Measurements from ENCODE around the gene TMEM238L. TPM values are rescaled to one million over a fixed set of nuclear protein-coding genes. Genes with fewer than 3 reads are reported as not detected.
A peak's percentile ranks its signal among the peaks of the same experiment; 100 is the strongest.

Gene TMEM238L
- total RNA-seq, 1 experiment from 2014 or later = not detected

DNA sequence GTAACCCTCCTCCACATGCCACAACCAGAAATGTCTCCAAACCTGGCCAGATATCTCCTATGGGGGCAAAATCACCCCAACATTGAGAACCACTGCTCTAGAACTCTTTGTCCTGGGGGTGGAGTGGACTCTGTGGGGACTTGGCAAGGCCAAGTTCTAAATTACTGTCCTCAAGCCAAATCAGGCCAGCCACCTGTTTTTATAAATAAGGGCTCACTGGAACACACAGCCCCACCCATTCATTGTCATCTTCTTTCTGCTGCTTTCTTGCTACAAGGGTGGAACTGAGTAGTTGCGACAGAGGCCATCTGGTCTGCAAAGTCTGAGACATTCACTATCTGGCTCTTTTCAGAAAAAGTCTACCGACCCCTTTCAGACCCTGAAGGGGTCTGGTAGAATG lies 47.3 kb downstream of the TMEM238L start:
- no CpG with 5 or more reads among the region's 2 CpGs for WGBS (ENCODE audit: extremely low coverage, insufficient read length, low lambda C conversion rate)
- no peak overlapping the region for H3K18ac ChIP-seq (ENCODE audit: insufficient read length, low read depth, low read length)
- H4K20me1 ChIP-seq (ENCODE audit: control insufficient read depth, insufficient read depth, insufficient read length) = no peaks in the 10 kb centered on the region
- no peak overlapping the region for H3T11ph ChIP-seq (ENCODE audit: low read length)
- H4K8ac ChIP-seq (replicated peaks; ENCODE audit: insufficient read length, low read depth, low read length) = no peak overlapping the region
- H3K4me2 ChIP-seq (ENCODE audit: insufficient read depth, insufficient read length, low read length) = peak overlapping the region; percentile 20
- H3K14ac ChIP-seq (ENCODE audit: insufficient read depth, low read length) = no peak overlapping the region
- no peak overlapping the region for H4K5ac ChIP-seq (ENCODE audit: insufficient read length, low read depth, low read length)
- peaks cover 14% of the 10 kb centered on the region; the same call in 1 of the 2 replicates for H3K4me1 ChIP-seq (ENCODE audit: insufficient read depth, low read length)
- H3K27ac Mint-ChIP-seq = no peak overlapping the region; a peak in 1 of 7 replicates
- H3K79me2 ChIP-seq (ENCODE audit: insufficient read depth, low read length) = no peaks in the 10 kb centered on the region
- no peak overlapping the region for H3K4ac ChIP-seq (ENCODE audit: low read depth, low read length)
- no peak overlapping the region for H2BK15ac ChIP-seq (ENCODE audit: low read depth, low read length)
- H3K9me3 Mint-ChIP-seq = no peaks in the 10 kb centered on the region; a peak in 1 of 5 replicates
- no peak overlapping the region for H3K27ac ChIP-seq (ENCODE audit: insufficient read length, low read depth, low read length)
- H3K9ac ChIP-seq (ENCODE audit: extremely low read depth, insufficient read length, low read length) = no peak overlapping the region
- peaks cover 39 to 41% of the 10 kb centered on the region in 2 experiments for H3K4me1 Mint-ChIP-seq
- H3K79me1 ChIP-seq (ENCODE audit: insufficient read depth, low read depth, low read length, poor library complexity, severe bottlenecking) = no peaks in the 10 kb centered on the region
- H4K91ac ChIP-seq (ENCODE audit: insufficient read length, low read depth, low read length) = no peak overlapping the region
- no peaks in the 10 kb centered on the region for H3K36me3 Mint-ChIP-seq (ENCODE audit: insufficient read depth in 1 of 3, low read depth in 3 of 3)
- no peak overlapping the region for H2BK12ac ChIP-seq (ENCODE audit: insufficient read length, low read depth, low read length)
- H3K56ac ChIP-seq (ENCODE audit: insufficient read length, low read depth, low read length) = no peak overlapping the region
- DNase-seq = no peak
- H3K4me3 Mint-ChIP-seq = peak overlapping the region in 1 of 2 experiments; percentile 53; a peak in 1 of 5 replicates
- TF ChIP-seq, protein P1, sequence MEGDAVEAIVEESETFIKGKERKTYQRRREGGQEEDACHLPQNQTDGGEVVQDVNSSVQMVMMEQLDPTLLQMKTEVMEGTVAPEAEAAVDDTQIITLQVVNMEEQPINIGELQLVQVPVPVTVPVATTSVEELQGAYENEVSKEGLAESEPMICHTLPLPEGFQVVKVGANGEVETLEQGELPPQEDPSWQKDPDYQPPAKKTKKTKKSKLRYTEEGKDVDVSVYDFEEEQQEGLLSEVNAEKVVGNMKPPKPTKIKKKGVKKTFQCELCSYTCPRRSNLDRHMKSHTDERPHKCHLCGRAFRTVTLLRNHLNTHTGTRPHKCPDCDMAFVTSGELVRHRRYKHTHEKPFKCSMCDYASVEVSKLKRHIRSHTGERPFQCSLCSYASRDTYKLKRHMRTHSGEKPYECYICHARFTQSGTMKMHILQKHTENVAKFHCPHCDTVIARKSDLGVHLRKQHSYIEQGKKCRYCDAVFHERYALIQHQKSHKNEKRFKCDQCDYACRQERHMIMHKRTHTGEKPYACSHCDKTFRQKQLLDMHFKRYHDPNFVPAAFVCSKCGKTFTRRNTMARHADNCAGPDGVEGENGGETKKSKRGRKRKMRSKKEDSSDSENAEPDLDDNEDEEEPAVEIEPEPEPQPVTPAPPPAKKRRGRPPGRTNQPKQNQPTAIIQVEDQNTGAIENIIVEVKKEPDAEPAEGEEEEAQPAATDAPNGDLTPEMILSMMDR (conservative IDR thresholded peaks at IDR 0.05) = no peak
- H2AK5ac ChIP-seq (ENCODE audit: insufficient read length, low read length) = no peak overlapping the region
- H2AFZ ChIP-seq (ENCODE audit: low read length) = no peak overlapping the region
- H2BK20ac ChIP-seq (ENCODE audit: low read depth, low read length, poor library complexity, severe bottlenecking) = no peak overlapping the region
- no peaks in the 10 kb centered on the region for H3K27me3 Mint-ChIP-seq (ENCODE audit: low read depth)
- no peak overlapping the region for H2BK120ac ChIP-seq (ENCODE audit: low read depth, low read length, poor library complexity, severe bottlenecking)
- H3K27me3 ChIP-seq (ENCODE audit: insufficient read depth, low read length) = no peaks in the 10 kb centered on the region
- H2BK5ac ChIP-seq (ENCODE audit: insufficient read length, low read length) = no peak overlapping the region
- no peaks in the 10 kb centered on the region for H3K9me3 ChIP-seq (ENCODE audit: control insufficient read depth, low read depth, low read length)
- peaks cover 6% of the 10 kb centered on the region for H3K23me2 ChIP-seq (ENCODE audit: insufficient read length, low read depth, low read length, poor library complexity, severe bottlenecking)
- H3K23ac ChIP-seq (ENCODE audit: insufficient read length, low read depth, low read length) = no peak overlapping the region

All from H9 (cell line).